Measurements from ENCODE around the gene IRAK2.

DNA sequence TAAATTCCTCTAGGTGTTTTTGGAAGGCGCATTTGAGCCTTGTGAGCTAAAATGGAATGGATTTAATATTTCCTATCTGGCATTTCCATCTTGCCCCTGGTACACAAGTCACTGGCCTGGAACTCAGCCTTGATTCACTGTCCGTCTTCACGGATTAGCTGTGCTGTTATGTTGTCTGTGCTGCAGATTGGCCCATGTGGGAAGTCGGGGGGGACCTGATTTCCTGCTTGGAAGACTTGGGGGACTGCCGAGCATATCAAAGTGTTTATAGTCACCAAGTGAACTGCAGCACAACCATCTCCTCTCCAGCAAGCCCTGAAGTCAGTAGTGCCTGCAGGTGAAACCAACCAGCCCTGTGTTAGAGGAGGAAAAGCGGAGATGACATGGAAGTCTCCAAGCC is 115.9 kb downstream of the IRAK2 start:
- TF ChIP-seq, protein P1, sequence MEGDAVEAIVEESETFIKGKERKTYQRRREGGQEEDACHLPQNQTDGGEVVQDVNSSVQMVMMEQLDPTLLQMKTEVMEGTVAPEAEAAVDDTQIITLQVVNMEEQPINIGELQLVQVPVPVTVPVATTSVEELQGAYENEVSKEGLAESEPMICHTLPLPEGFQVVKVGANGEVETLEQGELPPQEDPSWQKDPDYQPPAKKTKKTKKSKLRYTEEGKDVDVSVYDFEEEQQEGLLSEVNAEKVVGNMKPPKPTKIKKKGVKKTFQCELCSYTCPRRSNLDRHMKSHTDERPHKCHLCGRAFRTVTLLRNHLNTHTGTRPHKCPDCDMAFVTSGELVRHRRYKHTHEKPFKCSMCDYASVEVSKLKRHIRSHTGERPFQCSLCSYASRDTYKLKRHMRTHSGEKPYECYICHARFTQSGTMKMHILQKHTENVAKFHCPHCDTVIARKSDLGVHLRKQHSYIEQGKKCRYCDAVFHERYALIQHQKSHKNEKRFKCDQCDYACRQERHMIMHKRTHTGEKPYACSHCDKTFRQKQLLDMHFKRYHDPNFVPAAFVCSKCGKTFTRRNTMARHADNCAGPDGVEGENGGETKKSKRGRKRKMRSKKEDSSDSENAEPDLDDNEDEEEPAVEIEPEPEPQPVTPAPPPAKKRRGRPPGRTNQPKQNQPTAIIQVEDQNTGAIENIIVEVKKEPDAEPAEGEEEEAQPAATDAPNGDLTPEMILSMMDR (IDR thresholded peaks at IDR 0.05; ENCODE audit: poor library complexity) = no peak
- TF ChIP-seq EZH2 (IDR thresholded peaks at IDR 0.05; ENCODE audit: borderline replicate concordance) = no peak
